Spleen (tissue), 11 donors: ENCODE data around the gene IL22. TPM values are rescaled to one million over a fixed set of nuclear protein-coding genes. Genes with fewer than 3 reads are reported as not detected.
"Not testable (repeated sequence)": the region's sequence is repeated elsewhere in the genome, so short reads cannot be mapped to it uniquely, and the experiment has no call there.

Experiments used
- DNase-seq: peaks from one replicate; pipeline ENCODE4 v3.0.0-alpha.2; 2020
- H3K27ac ChIP-seq, 8 donors: fragments of 200-600 bp; sonication (generic) in 7 of 8; 1 replicate in 4 of 8; 2 replicates in 4 of 8; pipeline versions ENCODE4 v1.5.0 to v1.8.0; 2016 to 2021; ENCODE audit warnings: inconsistent platforms in 4 of 8, mild to moderate bottlenecking in 4 of 8, moderate library complexity in 1 of 8
- H3K27me3 ChIP-seq, 7 donors: fragments of 200-600 bp; sonication (generic) in 6 of 7; replicated peaks in 1 of 7; 1 replicate in 4 of 7; 2 replicates in 3 of 7; pipeline versions ENCODE4 v1.5.0 to v1.8.0; 2016 to 2021; ENCODE audit warnings: inconsistent platforms in 3 of 7, mild to moderate bottlenecking in 1 of 7
- H3K36me3 ChIP-seq, 6 donors: fragments of 200-600 bp; sonication (generic) in 5 of 6; 1 replicate in 4 of 6; 2 replicates in 2 of 6; pipeline versions ENCODE4 v1.5.0 to v1.8.0; 2016 to 2021; ENCODE audit warnings: inconsistent platforms in 2 of 6
- H3K4me1 ChIP-seq, 6 donors: fragments of 200-600 bp; sonication (generic) in 5 of 6; 1 replicate in 3 of 6; 2 replicates in 3 of 6; pipeline versions ENCODE4 v1.5.0 to v1.8.0; 2016 to 2021; ENCODE audit warnings: inconsistent platforms in 3 of 6
- H3K4me3 ChIP-seq, 8 donors: fragments of 200-600 bp; sonication (generic) in 7 of 8; 1 replicate in 4 of 8; 2 replicates in 4 of 8; pipeline versions ENCODE4 v1.5.0 to v1.8.0; 2016 to 2021; ENCODE audit warnings: inconsistent platforms in 4 of 8, mild to moderate bottlenecking in 4 of 8, moderate library complexity in 2 of 8
- H3K9me3 ChIP-seq, 8 donors: fragments of 200-600 bp; sonication (generic) in 7 of 8; 1 replicate in 4 of 8; 2 replicates in 4 of 8; pipeline versions ENCODE4 v1.5.0 to v1.8.0; 2016 to 2021; ENCODE audit warnings: inconsistent platforms in 4 of 8
- POLR2A ChIP-seq, 3 donors: fragments of 450-650 bp; IDR thresholded peaks; one replicate each; pipeline ENCODE4 v1.5.1; 2017; ENCODE audit warnings: antibody characterized with exemption in 3 of 3, mild to moderate bottlenecking in 1 of 3
- POLR2AphosphoS5 ChIP-seq, 3 donors: sonication (generic); formaldehyde crosslinking; IDR thresholded peaks; one replicate each; pipeline ENCODE4 v1.5.1; 2017; ENCODE audit warnings: antibody characterized with exemption in 3 of 3
- WGBS, 5 donors: extraction: QIAGEN DNeasy Blood & Tissue Kit in 3 of 5; methylation state at CpG; one replicate each; pipeline versions ENCODE4 v1.1.5 to v1.1.7; 2013 to 2018; 5-methylcytosine and 5-hydroxymethylcytosine counted together
- intact Hi-C: fragments of 100-400 bp; cut with DNase I; formaldehyde crosslinking; loops from one replicate; pipeline ENCODE4 v1.15.0; 2023; ENCODE audit warnings: low total_unique reads
- polyA plus RNA-seq, 3 donors: library from polyadenylated mRNA; stranded (reverse); fragments of 200-250 nt; gene quantifications; one replicate each; pipeline ENCODE4 v1.2.1, GENCODE V29; 2013
- total RNA-seq, 7 donors: library from RNA; depleted of rRNA in 3 of 7; stranded (reverse); fragments of >200 nt in 3 of 7; fragmentation: NEBNext Ultra II Directional in 4 of 7; extraction: Animal tissue kit (Norgen Biotek cat#: 25700) in 4 of 7; gene quantifications; one replicate each; pipeline versions ENCODE4 v1.1.0 to v1.2.1, GENCODE V29; 2016 to 2021
- TF ChIP-seq, protein P1 (sequence below), 11 experiments: fragments of 200-600 bp in 7 of 11; fragments of 450-650 bp in 4 of 11; sonication (generic) in 4 of 11; IDR thresholded peaks in 8 of 11; conservative IDR thresholded peaks in 3 of 11; 1 replicate in 7 of 11; 2 replicates in 4 of 11; pipeline versions ENCODE4 v1.4.0 to v1.8.0; 2016 to 2021; ENCODE audit warnings: antibody characterized with exemption in 11 of 11, inconsistent platforms in 4 of 11, mild to moderate bottlenecking in 1 of 11
- donor health status: healthy with polysubstance abuse.
- donor health status: DM: no; HTN: no; CAD: no; lungs with moderate emphysema.
- donor health status: DM: no; HTN: no; CAD: no.
- donor health status: Bipolar disorder and iron deficiency.
- donor health status: healthy.
- donor health status: DM: no; HTN: no; CAD: no.
- donor health status: DM: yes; HTN: yes; CAD: no.

Gene IL22
- total and polyA plus RNA-seq, 10 donors, result not detected

DNA sequence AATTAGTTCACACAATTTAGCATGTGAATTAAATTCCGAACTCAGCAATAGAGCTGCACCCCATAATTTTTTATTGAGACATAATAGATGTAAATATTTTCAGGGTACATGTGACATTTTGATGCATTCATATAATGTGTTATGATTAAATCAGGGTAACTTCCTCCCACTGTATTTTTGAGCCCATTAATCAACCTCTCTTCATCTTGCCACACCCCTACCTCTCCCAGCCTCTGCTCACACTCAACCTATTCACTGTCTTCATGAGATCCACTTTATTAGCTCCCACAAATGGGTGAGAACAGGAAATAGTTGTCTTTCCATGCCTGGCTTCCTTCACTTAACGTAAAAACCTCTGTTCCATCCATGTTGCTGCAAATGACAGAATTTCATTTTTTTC, 42.5 kb downstream of the IL22 start:
- TF ChIP-seq POLR2AphosphoS5 (IDR thresholded peaks at IDR 0.05) (no peak), POLR2A (IDR thresholded peaks at IDR 0.05) (no peak)
- TF ChIP-seq, protein P1, sequence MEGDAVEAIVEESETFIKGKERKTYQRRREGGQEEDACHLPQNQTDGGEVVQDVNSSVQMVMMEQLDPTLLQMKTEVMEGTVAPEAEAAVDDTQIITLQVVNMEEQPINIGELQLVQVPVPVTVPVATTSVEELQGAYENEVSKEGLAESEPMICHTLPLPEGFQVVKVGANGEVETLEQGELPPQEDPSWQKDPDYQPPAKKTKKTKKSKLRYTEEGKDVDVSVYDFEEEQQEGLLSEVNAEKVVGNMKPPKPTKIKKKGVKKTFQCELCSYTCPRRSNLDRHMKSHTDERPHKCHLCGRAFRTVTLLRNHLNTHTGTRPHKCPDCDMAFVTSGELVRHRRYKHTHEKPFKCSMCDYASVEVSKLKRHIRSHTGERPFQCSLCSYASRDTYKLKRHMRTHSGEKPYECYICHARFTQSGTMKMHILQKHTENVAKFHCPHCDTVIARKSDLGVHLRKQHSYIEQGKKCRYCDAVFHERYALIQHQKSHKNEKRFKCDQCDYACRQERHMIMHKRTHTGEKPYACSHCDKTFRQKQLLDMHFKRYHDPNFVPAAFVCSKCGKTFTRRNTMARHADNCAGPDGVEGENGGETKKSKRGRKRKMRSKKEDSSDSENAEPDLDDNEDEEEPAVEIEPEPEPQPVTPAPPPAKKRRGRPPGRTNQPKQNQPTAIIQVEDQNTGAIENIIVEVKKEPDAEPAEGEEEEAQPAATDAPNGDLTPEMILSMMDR (IDR thresholded peaks at IDR 0.05 in 8 of 11, conservative IDR thresholded peaks at IDR 0.05 in 3 of 11), result no peak
- no peaks in the 10 kb centered on the region for H3K36me3 ChIP-seq
- H3K4me1 ChIP-seq, result no peaks in the 10 kb centered on the region
- H3K4me3 ChIP-seq, result no peak overlapping the region
- WGBS, 5 donors, result 83 to 92% (median 88%) methylated on average over 2 of the region's 2 CpGs
- H3K27me3 ChIP-seq, result peaks cover 0 to 13% (median 0%) of the 10 kb centered on the region in 7 donors
- H3K9me3 ChIP-seq, result no peaks in the 10 kb centered on the region
- DNase-seq, result no peak
- H3K27ac ChIP-seq, result no peak overlapping the region
- intact Hi-C loops, result no loop called here

- H3K4me1 ChIP-seq, H3K9me3 ChIP-seq, H3K27me3 ChIP-seq, intact Hi-C loops, H3K27ac ChIP-seq, DNase-seq, H3K36me3 ChIP-seq, H3K4me3 ChIP-seq: not testable (repeated sequence)
- 58 to 77% (median 76%) methylated on average over 10 to 12 of the region's 12 CpGs for WGBS, 5 donors
These were observed 44.2 kb downstream of the IL22 start for GRCh38 chr12:68209048-68209728.

DNA sequence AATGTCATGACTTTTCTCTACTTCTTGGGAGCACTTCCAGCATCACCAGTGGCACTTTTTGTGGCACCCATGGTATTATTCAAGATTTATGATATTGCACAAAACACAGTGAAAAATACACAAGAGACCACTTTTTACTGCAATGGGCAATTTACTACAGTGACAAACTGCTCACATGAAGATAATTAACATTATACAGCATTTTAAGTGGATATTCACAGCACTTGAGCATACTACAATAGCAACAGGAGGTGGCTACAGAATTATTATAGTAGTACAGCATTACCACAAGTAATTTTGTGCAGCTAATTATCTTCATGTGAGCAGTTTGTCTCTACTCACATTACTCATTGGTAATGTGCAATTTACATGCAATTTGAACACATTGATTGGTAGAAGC, 46.1 kb downstream of the IL22 start:
- Histone ChIP-seq H3K27ac (no peak overlapping the region), H3K4me1 (peaks cover 0 to 6% (median 0%) of the 10 kb centered on the region in 6 donors), H3K9me3 (no peaks in the 10 kb centered on the region), H3K27me3 (peaks cover 0 to 4% (median 0%) of the 10 kb centered on the region in 7 donors), H3K4me3 (no peak overlapping the region), H3K36me3 (no peaks in the 10 kb centered on the region)
- TF ChIP-seq, protein P1 (IDR thresholded peaks at IDR 0.05 in 8 of 11, conservative IDR thresholded peaks at IDR 0.05 in 3 of 11), result no peak
- no peak for DNase-seq
- intact Hi-C loops, result no loop called here

DNA sequence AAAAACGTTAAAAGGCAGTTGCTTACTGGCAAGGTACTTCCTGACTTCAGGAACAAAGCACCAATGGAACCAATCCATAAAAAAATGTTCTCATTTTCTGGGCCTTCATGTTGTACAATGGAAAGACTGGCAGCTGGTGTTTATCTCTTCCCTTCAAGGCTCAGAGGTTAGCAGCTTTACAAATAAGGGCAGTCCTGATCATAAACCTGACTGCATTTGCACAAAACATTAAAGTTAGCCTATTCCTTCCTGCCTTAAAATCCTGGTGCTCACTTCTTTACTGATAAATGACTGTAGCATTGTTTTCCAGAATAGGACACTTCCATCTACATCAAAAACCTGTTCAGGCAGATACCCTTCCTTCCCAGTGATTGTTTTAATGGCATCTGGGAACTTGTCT, 47.0 kb downstream of the IL22 start:
- WGBS, 5 donors, result 9 to 38% (median 29%) methylated on average over 1 of the region's 1 CpG
- Histone ChIP-seq H3K36me3 (no peaks in the 10 kb centered on the region), H3K9me3 (no peaks in the 10 kb centered on the region), H3K27me3 (peaks cover 0 to 4% (median 0%) of the 10 kb centered on the region in 7 donors), H3K27ac (no peak overlapping the region), H3K4me3 (no peak overlapping the region), H3K4me1 (peaks cover 0 to 6% (median 0%) of the 10 kb centered on the region in 6 donors)
- TF ChIP-seq POLR2AphosphoS5 (IDR thresholded peaks at IDR 0.05), result no peak
- no peak for TF ChIP-seq POLR2A (IDR thresholded peaks at IDR 0.05)
- TF ChIP-seq, protein P1 (IDR thresholded peaks at IDR 0.05 in 8 of 11, conservative IDR thresholded peaks at IDR 0.05 in 3 of 11), result no peak
- intact Hi-C loops, result no loop called here
- no peak for DNase-seq
